ENCODE measurements around the gene LRIG2.

Gene LRIG2

DNA sequence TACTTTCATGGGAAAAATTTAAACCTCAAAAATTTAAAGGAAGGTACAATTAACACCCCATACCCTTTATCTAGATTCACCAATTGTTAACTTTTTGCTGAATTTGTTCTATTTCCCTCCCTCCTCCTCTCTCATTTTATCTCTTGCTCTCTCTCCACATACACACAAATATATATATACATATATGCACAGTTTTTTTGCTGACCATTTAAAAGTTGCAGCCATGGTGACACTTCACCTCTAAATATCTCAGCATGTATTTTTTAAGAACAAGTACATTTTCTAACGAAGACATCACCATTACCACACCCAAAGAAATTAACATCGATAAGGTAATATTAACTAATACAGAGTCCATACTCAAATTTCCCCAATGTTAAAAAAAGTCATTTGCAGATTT lies 33.9 kb downstream of the LRIG2 start:
- DNase-seq, result no peak
- in situ Hi-C loops (cut with HindIII; ENCODE audit: low pct_ligation_motif_present, low pct_unique_long_range_greater_than_20kb, low sequenced_read_pairs), result no loop called here

DNA sequence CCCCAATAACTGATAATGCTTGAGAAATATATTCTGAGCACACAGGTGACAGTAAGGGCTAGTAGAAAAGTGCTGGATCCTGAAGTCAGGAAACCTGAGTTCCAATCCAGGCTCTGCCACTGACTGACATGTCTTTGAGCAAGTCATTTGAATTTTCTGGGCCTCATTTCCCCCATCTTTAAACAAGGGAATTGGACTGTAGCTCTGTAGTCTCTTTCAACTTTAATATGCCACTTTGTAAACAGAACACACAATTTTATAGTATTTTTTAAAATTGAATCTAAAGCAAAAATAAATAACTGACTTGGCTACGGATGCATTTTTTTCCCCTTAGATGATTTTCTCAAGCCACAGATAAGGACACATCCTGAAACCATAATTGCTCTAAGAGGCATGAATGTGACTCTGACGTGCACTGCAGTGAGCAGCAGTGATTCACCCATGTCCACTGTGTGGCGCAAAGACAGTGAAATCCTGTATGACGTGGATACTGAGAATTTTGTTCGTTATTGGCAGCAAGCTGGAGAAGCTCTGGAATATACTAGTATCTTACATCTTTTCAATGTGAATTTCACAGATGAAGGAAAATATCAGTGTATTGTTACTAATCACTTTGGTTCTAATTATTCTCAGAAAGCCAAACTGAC lies 37.0 kb downstream of the LRIG2 start:
- in situ Hi-C loops (cut with HindIII; ENCODE audit: low pct_ligation_motif_present, low pct_unique_long_range_greater_than_20kb, low sequenced_read_pairs), result no loop called here
- no peak for DNase-seq

DNA sequence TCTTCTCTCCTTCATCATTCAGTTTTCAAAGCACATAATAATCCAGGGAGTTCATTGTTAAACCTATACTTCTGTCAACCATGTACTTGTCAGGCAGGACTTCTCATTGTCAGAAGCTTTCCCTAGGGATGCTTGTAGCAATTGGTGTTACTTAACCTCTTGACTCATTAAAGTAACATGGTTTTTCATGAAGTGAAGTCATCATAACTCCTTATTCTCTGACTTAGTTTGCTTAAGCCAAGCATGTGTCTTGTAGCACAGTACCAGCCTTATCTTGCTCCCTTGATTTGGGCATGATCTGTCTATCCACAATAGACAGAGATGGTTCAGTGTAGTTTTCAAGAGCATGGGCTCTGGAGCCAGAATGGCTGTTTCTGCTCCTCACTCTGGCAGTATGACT lies 45.3 kb downstream of the LRIG2 start:
- in situ Hi-C loops (cut with HindIII; ENCODE audit: low pct_ligation_motif_present, low pct_unique_long_range_greater_than_20kb, low sequenced_read_pairs), result no loop called here
- DNase-seq, result no peak

DNA sequence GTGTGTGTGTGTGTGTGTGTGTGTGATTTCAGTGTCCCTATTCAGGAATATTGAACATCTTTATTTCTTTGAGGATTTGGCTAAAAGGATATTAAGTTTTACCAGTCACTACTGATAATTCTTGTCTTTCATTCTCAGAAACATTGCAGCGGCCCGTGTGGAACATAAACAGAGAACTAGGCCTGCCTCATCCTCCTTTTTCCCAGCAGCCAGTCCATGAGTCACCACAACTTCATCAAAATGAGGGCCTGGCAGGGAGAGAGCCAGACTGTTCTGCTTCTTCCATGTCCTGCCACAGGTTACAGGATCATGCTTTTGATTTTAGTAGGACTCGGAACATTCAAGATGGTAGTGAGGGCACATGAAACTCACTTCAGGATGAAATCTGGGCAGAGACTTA lies 50.7 kb downstream of the LRIG2 start:
- in situ Hi-C loops (cut with HindIII; ENCODE audit: low pct_ligation_motif_present, low pct_unique_long_range_greater_than_20kb, low sequenced_read_pairs), result no loop called here
- DNase-seq, result no peak

DNA sequence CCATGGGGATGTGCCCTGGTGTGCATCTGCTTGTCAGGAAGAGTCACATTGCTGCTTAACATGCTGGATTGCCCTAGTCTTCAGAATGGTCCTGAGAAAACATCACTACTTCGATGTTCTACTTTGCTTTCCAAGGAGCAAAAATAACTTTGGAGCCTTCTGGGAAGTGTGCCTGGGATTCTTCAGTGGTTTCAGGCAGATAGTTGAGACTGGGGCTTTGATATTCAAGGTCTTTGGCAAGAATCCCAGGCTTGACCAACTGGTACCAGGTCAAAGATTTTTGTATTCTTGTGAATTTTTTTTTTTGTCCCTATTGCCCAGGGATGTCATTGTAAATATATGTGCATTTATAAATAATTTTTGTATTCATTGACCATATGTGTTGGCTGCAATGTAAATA lies 51.4 kb downstream of the LRIG2 start:
- in situ Hi-C loops (cut with HindIII; ENCODE audit: low pct_ligation_motif_present, low pct_unique_long_range_greater_than_20kb, low sequenced_read_pairs), result no loop called here
- no peak for DNase-seq

DNA sequence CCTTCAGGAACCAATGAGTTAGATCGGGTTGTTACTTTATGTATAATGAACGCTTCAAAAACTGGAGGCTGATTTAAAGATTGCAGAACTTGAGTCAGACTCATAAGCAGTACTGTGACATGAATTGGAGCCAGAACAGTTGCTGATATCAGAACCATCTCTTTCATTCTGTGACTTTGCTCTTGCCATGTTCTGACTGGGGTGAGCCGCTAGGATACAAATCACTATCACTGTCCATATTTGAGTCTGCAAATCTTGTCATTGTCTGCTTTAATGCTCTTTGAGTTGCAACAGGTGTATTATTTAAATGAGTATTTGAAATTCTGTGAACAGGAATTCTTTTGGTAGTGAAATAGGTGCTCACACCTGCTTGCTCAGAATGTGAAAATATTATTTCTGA lies 52.5 kb downstream of the LRIG2 start:
- no peak for DNase-seq
- in situ Hi-C loops (cut with HindIII; ENCODE audit: low pct_ligation_motif_present, low pct_unique_long_range_greater_than_20kb, low sequenced_read_pairs), result no loop called here

DNA sequence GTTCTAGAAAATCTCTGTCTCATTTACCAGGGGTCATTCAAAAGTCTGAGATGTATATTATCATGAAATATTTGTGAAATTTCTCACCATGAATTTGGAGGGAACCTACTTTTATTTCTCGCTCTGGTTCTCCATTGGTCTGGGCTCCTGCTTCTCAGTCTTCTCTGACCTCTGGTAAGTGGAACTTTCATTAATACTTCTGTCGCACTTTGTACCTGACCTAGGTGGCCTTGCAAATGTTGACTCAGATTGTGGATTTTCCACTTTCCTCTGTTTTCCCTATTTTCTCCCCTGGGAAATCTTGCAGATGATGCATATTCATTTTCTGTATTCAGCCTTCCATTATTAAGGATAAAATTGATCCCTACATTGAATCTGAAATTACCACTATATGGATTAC lies 53.2 kb downstream of the LRIG2 start:
- no peak for DNase-seq
- in situ Hi-C loops (cut with HindIII; ENCODE audit: low pct_ligation_motif_present, low pct_unique_long_range_greater_than_20kb, low sequenced_read_pairs), result no loop called here

DNA sequence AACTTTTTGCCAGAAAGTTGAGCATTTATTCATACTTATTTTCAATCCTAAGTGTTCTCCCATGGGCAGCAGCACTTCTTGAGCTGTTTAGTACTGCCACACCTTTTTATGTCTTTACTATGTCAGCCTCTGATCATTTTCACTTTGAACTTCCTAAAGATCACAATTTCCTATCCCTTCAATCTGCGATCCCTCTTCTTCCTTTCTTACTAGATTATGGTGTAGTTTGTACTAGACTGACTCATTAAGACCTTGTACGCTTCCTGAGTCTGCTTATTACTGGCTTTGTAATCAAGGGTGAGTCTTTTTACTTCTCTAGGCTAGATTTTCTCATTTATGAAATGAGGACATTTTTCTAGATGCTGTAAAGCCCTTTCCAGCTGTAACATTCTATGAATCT lies 55.1 kb downstream of the LRIG2 start:
- DNase-seq, result no peak
- in situ Hi-C loops (cut with HindIII; ENCODE audit: low pct_ligation_motif_present, low pct_unique_long_range_greater_than_20kb, low sequenced_read_pairs), result no loop called here

DNA sequence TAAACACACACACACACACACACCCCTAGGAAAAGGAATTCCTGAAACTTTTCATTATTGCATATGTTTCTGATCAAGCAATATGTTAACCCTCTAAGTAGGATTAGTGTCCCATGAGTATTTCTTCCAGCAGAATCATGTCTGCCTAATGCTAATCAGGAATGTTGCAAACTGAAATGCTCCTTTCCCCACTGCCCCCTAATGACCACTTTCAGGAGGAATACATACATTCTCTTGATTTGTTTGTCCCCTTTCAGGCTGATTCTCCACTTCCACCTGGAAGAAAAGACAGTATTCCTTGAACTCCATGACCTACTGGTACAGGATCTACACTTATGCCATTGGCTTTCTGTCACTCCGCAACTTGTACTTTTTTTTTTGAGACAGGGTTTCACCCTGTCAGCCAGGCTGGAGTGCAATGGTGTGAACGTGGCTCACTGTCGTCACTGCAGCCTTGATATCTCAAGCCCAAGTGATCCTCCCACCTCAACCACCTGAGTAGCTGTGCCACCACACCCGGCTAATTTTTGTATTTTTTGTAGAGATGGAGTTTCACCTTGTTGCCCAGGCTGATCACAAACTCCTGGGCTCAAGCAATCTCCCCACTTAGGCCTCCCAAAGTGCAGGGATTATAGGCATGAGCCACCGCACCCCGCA lies 56.7 kb downstream of the LRIG2 start:
- in situ Hi-C loops (cut with HindIII; ENCODE audit: low pct_ligation_motif_present, low pct_unique_long_range_greater_than_20kb, low sequenced_read_pairs), result no loop called here
- no peak for DNase-seq

DNA sequence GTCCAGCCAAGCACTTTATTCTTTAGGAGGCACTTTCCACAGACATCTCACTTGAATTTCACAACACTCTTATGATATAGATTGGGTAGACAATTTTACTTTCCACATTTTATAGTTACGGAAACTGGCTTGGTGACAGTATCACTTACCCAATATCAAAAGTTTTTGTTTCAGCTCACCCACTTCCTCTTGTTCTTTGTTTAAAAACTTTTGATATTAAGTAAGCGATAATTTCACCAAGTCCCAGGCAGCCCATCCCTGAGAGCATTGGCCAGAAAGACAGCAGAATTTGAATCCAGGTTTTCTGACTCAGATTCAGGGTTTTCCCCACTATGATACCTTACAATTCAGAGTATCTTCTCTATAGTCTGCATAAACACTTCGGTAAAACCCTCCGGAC lies 60.0 kb downstream of the LRIG2 start:
- no peak for DNase-seq
- in situ Hi-C loops (cut with HindIII; ENCODE audit: low pct_ligation_motif_present, low pct_unique_long_range_greater_than_20kb, low sequenced_read_pairs), result no loop called here

DNA sequence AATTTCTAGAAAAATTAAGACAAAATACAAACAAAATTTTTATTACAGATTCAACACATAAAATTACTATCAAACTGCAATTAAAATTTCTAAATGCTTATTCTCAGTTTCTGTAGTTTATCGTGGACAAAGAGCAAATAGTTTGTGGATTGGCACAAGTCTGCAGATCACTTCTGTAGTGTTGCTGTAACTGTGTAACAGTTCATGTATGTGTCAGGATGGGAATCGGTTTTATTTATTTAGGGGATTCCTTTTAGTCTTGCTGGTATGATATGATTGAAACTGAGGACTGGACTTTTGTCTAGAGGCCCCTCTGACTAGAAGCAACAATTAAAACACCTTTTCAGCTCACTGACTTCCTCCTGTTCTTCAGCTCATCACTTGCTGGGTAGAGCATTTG lies 60.8 kb downstream of the LRIG2 start:
- in situ Hi-C loops (cut with HindIII; ENCODE audit: low pct_ligation_motif_present, low pct_unique_long_range_greater_than_20kb, low sequenced_read_pairs), result no loop called here
- no peak for DNase-seq

DNA sequence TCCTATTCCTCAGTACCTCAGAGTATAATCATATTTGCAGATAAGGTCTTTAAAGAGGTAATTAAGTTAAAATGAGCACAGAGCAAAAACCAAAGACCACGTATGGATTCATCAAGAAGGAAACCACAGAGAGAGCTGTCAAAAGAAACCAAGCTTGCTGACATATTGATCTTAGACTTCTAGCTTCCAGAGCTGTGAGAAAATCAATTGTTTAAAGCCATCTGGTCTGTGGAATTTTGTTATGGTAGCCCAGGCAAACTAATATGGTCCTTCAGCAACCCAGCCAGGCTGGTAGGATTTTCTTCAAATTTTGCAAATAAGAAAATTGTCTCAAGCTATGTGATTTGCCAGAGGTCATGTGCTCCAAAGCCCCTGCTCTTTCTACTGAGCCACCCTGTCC lies 62.5 kb downstream of the LRIG2 start:
- in situ Hi-C loops (cut with HindIII; ENCODE audit: low pct_ligation_motif_present, low pct_unique_long_range_greater_than_20kb, low sequenced_read_pairs), result no loop called here

DNA sequence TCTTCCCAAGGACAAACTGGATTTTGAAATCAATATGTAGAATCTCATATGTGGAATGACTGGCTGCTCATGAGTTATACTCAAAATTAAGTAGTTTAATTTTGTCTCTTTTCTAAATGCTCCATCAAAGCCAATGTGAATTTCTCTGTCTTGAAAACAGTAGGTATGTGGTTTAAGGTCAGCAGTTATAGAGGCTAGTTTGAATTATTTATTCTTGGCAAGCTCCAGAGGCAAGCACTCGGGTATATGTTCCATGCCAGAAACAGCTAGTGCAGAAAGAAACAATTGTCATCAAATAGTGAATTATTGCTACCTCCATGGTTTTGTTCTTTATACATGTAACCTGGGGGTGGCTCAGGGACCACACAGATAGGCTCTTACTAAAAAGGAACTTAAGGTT lies 63.5 kb downstream of the LRIG2 start:
- DNase-seq, result no peak
- in situ Hi-C loops (cut with HindIII; ENCODE audit: low pct_ligation_motif_present, low pct_unique_long_range_greater_than_20kb, low sequenced_read_pairs), result no loop called here

More for the DNA sequence above, 62.5 kb downstream of the LRIG2 start:
- no peak for DNase-seq

DNA sequence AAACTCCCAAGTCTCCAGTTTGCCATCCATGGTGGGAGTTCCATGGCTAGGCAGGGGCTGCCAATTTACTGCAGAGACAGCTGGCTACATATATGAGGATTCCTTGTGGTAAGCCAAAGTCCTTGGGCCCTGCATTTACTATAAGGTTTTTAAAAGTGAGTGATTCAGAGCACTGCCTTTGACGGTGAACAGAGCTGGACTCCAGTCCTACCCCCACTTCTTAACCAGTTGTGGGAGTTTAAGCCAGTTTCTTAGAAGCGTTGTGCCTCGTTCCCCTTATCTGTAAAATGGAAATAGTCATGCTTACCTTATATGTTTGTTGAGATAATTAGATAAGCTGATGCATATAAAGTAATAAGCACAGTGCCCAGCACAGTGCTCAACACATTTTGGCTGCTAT lies 64.6 kb downstream of the LRIG2 start:
- in situ Hi-C loops (cut with HindIII; ENCODE audit: low pct_ligation_motif_present, low pct_unique_long_range_greater_than_20kb, low sequenced_read_pairs), result no loop called here
- no peak for DNase-seq

DNA sequence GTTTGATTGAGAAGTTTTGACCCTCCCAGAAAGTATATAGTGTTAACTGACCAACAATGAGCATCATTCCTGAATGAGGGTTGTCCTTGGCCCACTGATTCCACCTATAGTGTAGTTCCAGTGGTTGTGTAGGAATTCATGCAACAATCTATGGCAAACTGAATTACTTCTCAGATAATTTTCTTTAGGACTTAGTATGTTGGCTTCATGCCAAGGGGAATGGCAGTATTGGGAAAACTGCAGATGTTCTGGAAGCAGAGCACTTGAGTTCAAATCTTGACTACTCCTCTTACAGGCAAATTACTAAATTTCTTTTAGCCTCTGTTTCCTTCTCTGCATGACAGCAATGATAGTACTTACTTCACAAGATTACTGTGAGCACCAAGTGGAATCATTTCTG lies 65.8 kb downstream of the LRIG2 start:
- in situ Hi-C loops (cut with HindIII; ENCODE audit: low pct_ligation_motif_present, low pct_unique_long_range_greater_than_20kb, low sequenced_read_pairs), result no loop called here

DNA sequence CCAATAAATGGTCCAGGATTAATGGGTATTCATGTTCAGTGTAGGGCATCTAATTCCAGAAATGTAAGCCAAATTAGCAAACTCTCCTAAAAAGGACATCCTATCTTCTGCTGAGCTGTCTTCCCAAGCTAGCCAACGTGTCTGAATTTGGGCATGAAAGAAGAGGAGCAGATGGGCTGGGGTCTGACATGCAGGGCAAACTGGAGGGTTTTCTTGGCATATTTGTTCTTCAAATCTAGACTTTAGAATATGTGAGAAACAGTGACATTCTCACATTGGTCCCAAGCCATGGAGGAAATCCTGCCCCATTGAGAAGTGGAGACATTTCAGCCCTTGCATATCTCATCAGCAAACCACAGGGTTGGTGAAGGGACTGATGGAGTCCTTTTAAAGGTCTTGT lies 67.2 kb downstream of the LRIG2 start:
- in situ Hi-C loops (cut with HindIII; ENCODE audit: low pct_ligation_motif_present, low pct_unique_long_range_greater_than_20kb, low sequenced_read_pairs), result no loop called here
- DNase-seq, result no peak

More for the DNA sequence above, 65.8 kb downstream of the LRIG2 start:
- no peak for DNase-seq

DNA sequence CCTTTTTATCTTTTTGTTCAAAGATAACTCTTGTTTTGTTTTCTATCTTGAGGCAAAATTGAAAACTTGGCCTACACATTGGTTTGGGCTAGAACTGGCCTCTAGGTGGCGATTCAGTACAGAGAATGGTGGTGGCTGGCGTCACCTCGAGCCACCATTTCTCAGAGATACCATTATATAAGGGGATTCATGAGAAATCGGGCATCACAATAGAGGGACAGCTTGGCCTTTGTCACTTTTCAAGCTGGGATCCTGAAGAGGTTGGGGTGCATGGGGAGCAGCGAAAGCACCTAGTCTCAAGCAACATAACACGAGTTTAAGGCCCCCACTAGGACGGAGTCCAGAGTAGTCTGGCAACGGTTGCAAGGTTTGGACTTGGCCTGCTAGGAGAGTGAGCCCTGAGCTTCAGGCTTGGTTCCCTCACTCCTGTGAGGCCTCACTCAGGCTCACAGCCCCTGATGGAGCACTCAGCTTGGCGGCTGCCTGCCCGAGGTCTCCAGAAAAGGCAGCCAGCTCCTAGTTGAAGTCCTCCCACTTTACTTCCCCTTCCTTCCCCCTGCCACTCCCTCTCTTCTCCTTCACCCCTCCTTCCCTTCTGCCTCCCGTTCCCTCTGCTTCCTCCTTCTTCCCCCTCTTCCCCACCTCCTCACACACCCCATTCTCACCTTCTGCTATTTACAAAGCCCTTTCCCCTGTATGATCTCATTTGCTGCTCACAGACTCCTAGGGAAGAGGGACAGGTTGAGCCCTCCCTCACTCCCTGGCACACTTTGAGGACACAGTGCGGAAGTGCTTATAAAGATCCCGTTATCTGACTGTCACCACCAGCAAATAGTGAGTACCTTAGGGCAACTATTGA lies 67.8 kb downstream of the LRIG2 start:
- peak; percentile 56 for DNase-seq
- in situ Hi-C loops (cut with HindIII; ENCODE audit: low pct_ligation_motif_present, low pct_unique_long_range_greater_than_20kb, low sequenced_read_pairs), result no loop called here

DNA sequence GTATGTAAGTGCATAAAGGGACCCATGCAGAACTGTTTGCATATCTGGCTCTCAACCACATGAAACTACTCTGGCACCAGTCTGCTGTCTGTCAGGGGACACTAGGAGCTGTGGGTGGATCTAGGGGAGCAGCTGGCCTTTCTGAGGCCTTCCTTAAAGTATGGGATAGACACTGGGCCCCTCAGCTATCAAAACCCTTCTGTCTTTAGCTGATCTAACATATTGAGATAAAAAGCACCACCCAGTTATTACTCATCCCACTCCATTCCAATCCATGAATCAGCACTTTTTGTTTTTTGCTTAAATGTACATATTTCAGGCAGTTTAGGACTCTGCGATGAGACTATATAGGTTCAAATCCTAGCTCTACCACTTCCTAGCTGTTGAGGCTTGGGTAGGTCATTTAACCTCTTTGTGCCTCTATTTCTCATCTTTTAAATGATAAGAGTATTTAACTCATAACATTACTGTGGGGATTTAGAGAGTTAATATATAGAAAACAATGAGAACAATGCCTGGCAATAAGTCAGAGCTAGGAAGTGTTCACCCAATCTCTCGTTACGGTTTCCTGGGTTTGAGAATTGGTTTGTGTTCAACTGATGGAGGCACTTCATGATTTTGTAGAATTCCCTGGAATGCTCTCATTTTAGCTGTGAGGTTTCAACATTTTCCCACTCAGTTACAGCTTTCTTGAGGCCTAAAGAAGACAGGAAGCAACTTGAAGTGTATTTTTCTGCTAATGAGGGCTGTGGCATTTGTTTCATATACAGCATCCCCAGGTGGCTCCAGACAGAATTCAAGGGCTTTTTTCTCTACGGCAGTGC lies 68.9 kb downstream of the LRIG2 start:
- no peak for DNase-seq
- in situ Hi-C loops (cut with HindIII; ENCODE audit: low pct_ligation_motif_present, low pct_unique_long_range_greater_than_20kb, low sequenced_read_pairs), result no loop called here

DNA sequence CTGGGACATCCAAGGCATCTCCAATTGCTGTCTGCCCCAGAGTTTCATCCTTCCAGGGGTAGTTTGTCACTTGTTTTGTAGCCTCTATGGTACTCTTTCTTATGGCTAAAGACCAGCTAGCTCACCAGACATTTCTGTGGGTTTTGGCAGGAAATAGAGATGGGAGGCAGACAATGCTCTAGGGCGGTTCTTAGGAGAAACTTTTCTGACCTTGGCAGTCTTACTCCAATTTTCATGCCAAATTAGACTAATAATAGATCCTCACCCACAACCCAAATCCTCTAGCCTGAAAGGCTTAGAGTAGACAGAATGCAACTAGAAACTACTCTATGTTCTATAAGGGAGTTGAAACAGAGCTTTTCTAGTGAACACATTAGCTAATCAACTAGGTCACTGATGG lies 69.8 kb downstream of the LRIG2 start:
- in situ Hi-C loops (cut with HindIII; ENCODE audit: low pct_ligation_motif_present, low pct_unique_long_range_greater_than_20kb, low sequenced_read_pairs), result no loop called here
- DNase-seq, result no peak

Data from ACHN (cell line).